RWPE1 (cell line): Measurements from ENCODE around the gene RBKS.
A peak's percentile ranks its signal among the peaks of the same experiment; 100 is the strongest.

Source experiments
- CTCF ChIA-PET: fragments of 350-600 bp; sonication (Branson Sonifier 250); formaldehyde crosslinking; extraction: SDS; loops from one replicate; lab custom pipeline; 2021; lab: Yijun Ruan, JAX
- POLR2A ChIA-PET: fragments of 400-600 bp; formaldehyde crosslinking; extraction: SDS; loops from one replicate; lab custom pipeline; 2020; ENCODE audit warnings: antibody characterized with exemption; ENCODE audit not compliant: low non-redundant PET; lab: Yijun Ruan, JAX
- DNase-seq: peaks from one replicate; pipeline ENCODE4 v3.0.0; 2012; ENCODE audit warnings: low spot score
- H3K27ac ChIP-seq: fragments of 450-650 bp; 2 replicates; pipeline ENCODE4 v1.5.1; 2017
- CTCF ChIP-seq: fragments of 450-650 bp; conservative IDR thresholded peaks from 2 replicates; pipeline ENCODE4 v1.5.1; 2017; ENCODE audit warnings: low read depth, mild to moderate bottlenecking

RBKS gene

GRCh38 chr2:27844821-27845255, 45.3 kb downstream of the RBKS start:
- ChIA-PET POLR2A (no interaction called here), CTCF (no interaction called here)
- TF ChIP-seq CTCF, result no peak
- H3K27ac ChIP-seq, result peak overlapping the region; percentile 78
- peak; percentile 16 for DNase-seq

- DNase-seq, result no peak
- TF ChIP-seq CTCF, result no peak
- H3K27ac ChIP-seq, result peak overlapping the region; percentile 78
- POLR2A ChIA-PET, result no interaction called here
- CTCF ChIA-PET, result interaction anchor here (0.7 kb wide), 1 partner anchor 1406 kb away, joined by 3 read pairs; no protein-coding TSS in a partner anchor
Observed at GRCh38 chr2:27843992-27844391, 46.2 kb downstream of the RBKS start.

- ChIA-PET POLR2A (no interaction called here), CTCF (no interaction called here)
- no peak for DNase-seq
- TF ChIP-seq CTCF, result no peak
- H3K27ac ChIP-seq, result no peak overlapping the region
Observed at GRCh38 chr2:27842894-27843293, 47.3 kb downstream of the RBKS start.

- H3K27ac ChIP-seq, result no peak overlapping the region
- no peak for DNase-seq
- TF ChIP-seq CTCF, result no peak
- POLR2A ChIA-PET, result interaction anchor here (0.5 kb wide), 1 partner anchor 35 kb away, joined by 3 read pairs; no protein-coding TSS in a partner anchor
- CTCF ChIA-PET, result no interaction called here
Observed at GRCh38 chr2:27839022-27839618, 51.1 kb downstream of the RBKS start.

- CTCF ChIA-PET, result interaction anchor here (0.6 kb wide), 1 partner anchor 9 kb away, joined by 3 read pairs; no protein-coding TSS in a partner anchor
- POLR2A ChIA-PET, result no interaction called here
- no peak overlapping the region for H3K27ac ChIP-seq
- no peak for TF ChIP-seq CTCF
- DNase-seq, result no peak
Observed at GRCh38 chr2:27838502-27838901, 51.7 kb downstream of the RBKS start.

- CTCF ChIA-PET, result interaction anchor here (1.0 kb wide), 1 partner anchor 151 kb away, joined by 3 read pairs; no protein-coding TSS in a partner anchor
- POLR2A ChIA-PET, result no interaction called here
Observed at GRCh38 chr2:27833931-27834330, 56.3 kb downstream of the RBKS start.

More at GRCh38 chr2:27833931-27834330, 56.3 kb downstream of the RBKS start:
- H3K27ac ChIP-seq, result no peak overlapping the region
- TF ChIP-seq CTCF, result no peak
- DNase-seq, result no peak
